DMS 273 treated with DMSO at 0.1 percent for 48 hours (cell line): ENCODE results near the gene DOK4.
A peak's percentile ranks its signal among the peaks of the same experiment; 100 is the strongest.

Experiments
- DNase-seq: peaks from one replicate; lab custom pipeline; 2025; lab: John Stamatoyannopoulos, UW

Gene DOK4

DNA sequence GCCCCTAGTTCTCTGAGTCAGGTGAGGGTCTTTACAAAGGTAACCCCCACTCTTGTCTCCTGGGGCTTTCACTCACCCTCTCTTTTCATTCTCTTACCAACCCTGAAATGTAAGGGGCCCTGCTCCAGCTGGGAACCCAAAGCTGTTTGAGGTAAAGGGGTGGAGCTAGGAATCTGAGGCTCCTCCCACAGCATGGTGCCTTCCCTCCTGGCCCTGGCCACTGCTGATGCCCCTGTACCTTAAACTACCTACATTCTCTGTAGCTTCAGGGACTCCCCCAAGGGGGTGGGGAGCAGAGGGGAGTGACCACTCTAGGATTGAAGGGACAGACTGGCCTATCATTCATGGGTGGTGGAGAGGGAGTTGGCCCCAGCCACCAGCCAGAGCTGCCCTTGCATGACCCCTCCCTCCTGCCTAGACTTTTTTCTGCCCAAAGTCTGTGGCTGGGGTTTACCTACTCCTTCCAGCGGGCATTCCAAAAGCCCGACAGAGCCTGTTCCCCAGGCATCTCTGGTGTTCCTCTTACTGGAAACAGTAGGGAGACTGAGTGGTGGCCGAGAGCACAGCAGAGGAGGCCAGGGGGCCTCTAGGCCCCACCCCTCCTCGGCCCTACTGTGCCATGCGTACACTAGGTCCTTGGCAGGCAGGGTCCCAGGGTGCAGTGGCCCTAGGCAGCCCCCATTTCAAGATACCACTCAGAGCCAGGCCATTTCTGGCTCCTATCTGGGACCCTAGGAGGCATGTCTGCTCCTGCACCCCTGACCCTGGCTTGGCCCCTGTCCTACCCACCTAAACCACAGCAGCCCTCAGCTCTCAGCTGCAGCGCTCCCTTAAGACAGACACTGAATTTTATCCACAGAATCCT, 9.5 kb downstream of the DOK4 start:
- no peak for DNase-seq

DNA sequence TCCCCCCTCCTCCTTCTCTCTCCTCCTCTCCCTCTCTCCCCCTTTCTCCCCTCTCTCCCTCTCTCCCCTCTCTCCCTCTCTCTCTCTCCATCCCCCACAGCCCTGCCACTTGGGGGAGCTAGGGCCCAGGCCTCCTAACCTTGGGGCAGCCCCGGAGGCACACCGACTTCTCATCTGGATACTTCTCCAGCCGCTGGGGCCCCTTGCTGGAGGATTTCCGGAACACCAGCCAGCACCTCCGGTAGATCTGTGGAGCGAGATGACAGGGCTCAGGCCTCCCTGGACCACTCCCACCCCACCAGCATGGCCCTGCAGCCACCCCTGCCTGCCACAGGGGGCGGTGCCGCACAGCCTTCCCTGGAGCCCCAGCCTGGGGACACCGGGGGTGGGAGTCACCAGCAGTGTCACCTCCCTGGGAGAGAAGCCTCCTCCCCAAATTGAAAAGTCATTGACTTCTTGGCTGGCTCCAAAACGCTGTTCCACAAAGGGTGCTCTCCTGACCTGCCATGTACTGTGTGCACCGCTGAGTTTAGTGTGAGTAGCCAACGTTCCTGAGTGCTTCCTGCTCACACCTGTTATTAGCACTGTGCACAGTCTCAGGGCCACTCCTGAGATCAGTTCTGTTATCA, 10.5 kb downstream of the DOK4 start:
- DNase-seq = peak; percentile 12

DNA sequence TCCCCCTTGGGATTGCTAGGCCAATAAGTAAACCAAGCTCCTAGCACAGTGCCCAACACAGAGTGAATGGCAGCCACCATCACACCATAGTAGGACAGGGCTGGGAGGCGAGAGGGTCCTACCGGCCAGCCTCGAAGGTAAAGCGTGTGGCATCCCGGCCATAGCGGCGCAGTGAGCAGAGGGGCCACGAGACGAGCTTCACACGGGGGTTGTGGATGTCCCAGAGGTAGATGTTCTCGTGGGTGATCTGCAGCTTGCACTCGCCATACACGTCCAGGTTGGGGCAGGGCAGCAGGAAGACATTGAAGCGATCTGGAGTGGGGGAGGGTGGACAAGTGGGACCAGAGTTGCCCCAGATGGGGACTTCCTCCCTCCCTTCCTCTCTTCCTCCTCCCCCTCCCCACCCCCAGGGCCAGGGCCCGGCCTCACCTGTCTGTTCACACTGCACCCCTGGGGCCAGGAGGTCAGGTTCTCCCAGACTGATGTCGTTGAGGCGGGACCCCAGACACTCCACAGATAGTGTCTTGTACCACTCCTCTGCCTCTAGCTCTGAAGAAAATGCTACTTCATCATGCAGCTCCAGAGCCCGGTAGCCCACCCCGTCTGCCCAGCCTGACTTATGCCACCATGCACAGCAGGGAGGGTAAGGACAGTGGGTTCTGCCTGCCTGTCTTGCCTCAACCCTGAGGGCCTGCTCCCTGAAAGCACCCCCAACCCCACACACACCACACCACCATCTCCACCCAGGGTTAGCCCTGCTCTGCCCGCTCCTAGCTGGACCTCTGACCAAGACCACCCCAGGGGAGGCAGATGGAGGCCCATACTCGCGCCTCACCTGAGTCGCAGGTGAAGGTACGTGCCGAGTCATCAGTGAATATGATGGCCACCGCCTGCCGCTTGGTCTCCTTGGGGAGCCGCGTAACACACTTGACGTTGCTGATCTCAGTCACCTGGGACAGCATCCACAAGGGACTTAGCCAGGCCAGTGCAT, 11.3 kb downstream of the DOK4 start:
- no peak for DNase-seq

DNA sequence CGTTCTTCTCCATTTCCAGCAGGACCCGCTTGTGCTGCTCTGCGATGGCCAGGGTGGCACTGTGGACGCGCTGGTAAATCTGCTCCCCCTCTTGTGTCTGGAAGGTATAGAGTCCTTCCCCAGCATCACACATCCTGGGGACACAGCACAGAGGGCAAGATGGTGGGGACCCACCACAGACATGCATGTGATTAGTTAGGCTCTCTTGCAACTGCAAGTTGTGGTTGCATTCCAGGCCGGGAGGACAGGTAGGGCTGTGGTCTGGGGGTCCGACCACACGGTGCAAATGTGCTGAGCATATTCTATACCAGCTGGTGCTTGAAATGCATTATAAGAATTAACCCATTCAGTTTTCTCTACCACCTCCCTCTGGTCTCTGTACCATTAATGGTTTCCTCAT, 12.4 kb downstream of the DOK4 start:
- no peak for DNase-seq

DNA sequence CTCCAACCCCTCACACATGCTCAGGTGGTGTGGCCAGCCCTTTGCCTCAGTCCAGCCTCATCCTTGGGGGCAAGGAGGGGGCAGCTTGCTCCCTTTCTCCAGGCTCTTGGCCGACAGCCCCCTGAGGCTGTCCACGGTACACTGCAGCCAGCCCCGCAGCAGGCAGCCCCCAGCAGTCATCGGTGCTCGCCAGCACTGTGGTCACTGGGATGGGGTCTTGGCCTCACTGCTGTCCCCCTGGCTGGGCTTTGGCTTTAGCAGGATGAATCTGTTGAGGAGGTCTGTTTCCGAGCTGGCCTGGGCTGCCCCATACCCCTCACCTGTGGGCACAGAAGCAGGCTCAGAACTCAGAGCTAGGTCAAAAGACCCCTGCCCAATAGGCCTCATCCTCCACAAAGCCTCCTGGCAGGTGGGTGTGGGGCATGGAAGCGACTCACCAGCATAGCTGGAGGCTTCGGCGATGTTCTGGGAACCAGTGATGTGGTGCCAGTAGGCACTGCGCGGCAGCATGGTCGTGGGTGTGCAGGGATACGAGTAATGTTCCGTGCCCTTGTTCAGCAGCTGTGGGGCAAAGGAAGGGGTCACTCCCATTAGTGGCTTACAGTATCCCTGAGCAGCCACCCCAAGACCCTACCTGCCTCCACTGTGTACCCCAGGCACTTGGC, 13.0 kb downstream of the DOK4 start:
- DNase-seq = no peak

DNA sequence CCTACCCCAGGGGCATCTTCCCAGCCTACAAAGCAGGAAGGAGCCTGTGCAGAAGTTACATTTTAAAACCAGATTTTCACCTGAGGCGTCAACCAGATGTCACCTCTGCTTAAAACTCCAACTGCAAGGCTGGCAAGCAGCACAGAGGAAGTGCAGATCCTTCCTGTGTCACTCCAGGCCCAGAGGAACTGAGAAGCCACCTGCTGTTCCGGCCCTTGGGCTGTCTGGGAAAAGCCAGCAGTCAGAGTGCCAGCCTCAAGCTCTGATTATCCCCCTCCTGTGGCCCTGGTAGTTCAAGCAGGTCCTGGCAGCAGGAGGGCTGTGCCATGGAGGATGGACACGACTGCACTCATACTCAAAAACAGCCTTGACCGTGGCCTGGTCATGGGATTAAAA, 13.6 kb downstream of the DOK4 start:
- DNase-seq = no peak

DNA sequence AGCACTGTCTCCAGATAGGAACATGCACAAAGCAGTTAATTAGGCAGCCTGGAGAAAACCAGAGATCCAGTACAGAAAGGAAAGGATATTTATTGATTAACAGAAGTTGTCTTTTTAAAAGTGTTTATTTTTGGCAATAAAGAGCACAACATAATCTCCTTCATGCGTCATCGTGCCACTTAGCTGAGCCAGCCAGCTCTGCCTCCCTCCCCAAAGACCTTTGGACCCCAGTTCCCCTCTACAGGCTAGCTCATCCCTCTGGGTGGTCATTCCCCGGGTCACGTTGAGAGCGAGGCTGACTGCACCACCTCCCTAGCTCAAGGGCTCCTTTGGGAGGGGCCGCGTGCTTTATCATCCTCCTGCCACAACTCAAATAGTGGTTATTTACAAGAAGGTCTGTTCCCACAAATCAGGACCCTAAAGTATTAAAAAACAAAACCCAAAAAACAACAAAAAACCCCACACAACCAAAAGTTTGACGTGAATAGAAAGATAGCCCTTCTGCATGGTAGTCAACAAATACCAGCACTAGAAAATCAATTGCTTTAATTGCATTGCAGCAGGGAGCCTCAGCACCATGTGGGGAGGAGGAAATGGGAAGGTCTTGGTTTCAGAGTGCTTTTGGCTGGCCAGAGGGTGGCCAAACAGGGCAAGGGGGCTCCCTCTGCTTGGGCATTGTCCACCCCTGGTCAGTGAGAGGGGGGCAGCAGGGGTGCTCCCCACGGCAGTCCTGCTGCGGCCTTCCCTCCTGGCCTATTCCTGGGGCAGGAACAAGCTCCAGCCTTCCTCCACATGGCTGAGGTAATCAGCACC, 14.2 kb downstream of the DOK4 start:
- no peak for DNase-seq

DNA sequence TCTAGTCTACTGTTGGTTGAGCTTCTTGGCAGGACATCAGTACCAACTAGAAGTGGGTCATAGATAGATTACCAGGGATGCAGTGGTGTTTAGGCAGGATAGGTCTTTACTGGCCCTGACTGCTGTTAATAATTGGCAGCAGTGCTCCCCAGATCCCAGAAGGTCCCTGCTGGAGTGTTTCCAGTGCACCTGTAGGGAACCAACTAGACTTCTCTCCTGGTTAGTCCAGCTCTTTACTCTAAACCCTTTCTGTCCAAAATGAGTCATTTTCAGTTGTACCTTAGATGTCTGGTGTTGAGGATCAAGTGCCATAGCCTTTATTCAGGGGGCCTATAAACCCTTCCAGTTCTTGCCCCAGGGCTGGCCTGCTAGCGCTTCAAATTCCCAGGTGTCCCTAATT, 15.1 kb downstream of the DOK4 start:
- DNase-seq = no peak

DNA sequence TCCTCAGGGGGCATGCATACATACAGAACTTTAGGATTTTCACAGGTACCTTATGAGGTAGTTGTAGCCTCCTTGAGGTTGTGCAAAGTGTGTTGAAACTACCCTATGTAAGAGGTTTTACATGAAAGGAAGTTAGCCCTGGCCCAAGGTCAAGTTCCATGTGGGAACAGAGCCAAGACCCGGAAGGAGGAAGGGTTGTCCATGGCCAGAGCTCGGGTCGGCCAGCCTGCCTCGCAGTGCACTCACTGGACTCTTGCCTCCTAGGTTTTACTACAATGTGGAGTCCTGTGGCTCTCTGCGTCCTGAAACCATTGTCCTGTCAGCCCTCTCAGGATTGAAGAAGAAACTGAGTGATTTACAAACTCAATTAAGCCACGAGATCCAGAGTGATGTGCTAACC, 15.6 kb downstream of the DOK4 start:
- no peak for DNase-seq

DNA sequence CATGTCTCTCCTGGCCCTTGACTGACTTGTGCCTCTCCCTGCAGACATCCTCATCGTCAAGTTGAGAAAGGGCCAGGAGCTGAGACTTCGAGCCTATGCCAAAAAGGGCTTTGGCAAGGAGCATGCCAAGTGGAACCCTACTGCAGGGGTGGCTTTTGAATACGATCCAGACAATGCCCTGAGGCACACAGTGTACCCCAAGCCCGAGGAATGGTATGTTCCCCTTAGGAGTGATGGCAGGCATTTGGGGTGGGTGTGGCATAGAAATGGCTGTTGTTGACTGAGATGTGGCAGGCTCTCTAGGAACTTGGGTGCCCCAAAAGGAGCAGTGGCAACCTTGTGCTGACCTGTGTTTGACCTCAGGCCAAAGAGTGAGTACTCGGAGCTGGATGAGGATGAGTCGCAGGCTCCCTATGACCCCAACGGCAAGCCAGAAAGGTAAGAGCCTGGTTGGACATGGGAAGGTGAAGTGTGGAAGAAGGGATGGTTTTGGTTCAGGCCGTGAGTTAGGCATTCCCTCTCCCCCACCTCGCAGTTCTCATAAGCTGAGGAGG, 16.3 kb downstream of the DOK4 start:
- no peak for DNase-seq

DNA sequence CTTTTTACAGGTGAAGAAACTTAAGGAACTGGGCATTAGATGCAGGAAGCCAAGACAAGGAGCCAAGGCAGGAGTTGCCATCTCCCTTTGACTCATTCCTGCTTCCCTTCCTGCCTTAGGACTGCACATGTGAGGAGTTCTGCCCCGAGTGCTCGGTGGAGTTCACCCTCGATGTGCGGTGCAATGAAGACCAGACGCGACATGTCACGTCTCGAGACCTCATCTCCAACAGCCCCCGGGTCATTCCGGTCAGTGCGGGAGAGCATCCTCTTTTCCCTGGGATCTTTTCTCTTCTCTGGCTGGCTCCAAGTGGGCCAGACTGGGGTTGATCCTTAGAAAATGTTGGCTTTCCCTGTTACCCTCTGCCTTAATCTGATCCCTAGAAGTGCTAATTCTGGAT, 17.2 kb downstream of the DOK4 start:
- DNase-seq = no peak

DNA sequence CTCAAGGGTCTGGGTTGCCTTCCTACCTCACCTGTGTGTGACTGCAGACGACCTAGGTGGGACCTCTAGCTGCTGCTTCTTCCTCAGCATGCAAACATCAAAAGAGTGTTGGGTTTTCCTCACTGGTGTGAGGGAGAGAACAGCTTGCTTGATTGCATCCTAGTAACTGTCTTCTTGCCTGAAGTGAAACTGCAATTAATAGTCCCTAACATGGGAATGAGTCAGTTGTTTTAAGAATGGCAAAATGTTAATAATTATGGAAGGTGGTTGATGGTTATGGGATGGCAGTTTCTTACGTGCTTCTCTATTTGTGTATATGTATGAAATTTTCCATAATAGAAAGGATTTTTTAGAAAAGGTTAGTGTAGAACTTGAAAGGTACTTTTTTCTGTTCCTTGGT, 17.9 kb downstream of the DOK4 start:
- DNase-seq = no peak

DNA sequence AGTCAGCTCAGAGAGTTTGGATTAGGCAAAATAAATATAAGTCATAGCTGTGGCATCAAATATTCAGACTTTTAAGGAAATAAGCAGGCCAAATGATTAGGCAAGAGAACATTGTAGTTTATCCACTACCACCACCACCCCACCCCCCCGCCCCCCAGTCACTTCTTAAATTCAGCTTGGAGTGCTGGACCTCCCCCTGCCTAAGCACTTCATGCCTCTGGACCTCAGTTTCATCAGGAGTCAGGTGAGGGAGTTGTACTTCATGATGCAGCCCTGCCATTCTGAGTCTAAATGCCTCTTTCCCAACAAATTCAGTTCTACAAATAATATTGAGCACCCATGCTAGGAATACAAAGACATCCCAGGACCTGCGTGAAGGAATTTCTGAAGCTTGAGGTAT, 21.8 kb downstream of the DOK4 start:
- no peak for DNase-seq

DNA sequence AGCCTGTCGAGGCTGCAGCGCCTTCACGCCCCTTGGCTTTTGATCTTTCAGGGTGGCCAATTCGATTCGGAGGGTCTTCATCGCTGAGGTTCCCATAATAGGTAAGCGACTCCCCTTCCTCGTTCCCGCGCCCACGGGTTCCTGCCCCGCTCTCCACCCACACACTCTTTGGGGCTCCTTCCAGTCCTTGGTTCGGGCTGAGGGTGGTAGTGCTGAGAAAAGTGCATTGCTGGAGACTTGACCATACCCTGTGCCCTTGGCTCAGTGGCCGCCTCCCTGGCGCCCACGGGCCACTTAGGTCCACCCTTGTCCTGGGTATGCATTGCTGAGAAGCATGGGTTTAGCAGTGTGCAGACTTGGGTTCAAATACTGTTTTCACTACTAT, 23.3 kb downstream of the DOK4 start:
- no peak for DNase-seq

DNA sequence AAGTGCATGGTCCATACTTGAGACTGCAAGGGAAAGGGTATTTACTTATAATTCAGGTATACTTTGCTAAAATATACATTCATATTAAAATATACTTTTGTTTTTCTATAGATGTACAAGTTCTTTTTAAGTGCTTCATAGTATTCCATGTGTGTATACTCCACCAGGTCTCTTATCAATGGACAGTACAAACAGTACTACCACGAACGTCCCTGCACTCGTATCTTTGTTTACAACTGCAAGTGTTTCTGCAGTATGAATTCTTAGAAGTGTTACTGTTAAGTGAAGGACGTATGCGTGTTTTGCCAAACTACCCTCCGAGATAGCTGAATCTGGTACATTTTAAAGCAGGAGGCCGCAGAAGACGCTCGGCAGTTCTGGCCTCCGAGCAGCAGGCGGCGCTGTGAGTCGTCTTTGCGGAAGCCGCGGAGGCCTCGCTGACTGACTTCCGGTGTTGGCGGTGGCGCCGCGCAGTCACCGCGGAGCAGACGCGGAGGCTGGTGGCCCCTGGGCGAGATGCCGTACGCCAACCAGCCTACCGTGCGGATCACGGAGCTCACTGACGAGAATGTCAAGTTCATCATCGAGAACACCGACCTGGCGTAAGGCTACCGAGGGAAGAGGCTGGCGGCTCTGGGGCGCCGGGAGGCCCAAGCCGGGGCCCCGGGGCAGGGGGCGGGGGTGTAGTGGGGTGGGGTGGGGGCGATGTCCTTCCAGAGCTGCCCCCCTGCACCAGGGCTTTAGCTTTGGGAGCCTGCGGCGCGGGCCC, 23.9 kb downstream of the DOK4 start, which contains the start of gene POLR2C:
Gene POLR2C (plus strand): TSS at position 471 of the 769 bp plus-strand sequence. CDS start 46 bp downstream, at position 517.
- DNase-seq = peak; percentile 42

DNA sequence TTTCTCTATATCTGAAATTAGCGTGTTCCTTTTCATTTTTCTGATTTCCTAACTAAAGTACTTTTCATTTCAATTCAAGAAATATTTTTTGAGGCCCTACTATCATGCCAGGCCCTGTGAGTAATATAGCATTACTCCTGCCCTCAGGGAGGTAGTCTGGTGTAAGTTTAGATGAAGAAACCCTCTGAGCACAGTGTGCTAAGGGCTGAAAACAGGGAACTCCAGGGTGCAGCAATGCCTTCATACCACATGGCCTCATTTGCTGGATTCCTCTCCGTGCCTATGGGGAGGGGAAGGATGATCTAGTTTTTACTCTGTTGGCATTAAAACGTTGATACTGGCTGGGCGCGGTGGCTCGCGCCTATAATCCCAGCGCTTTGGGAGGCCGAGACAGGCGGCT, 34.3 kb downstream of the DOK4 start:
- no peak for DNase-seq

DNA sequence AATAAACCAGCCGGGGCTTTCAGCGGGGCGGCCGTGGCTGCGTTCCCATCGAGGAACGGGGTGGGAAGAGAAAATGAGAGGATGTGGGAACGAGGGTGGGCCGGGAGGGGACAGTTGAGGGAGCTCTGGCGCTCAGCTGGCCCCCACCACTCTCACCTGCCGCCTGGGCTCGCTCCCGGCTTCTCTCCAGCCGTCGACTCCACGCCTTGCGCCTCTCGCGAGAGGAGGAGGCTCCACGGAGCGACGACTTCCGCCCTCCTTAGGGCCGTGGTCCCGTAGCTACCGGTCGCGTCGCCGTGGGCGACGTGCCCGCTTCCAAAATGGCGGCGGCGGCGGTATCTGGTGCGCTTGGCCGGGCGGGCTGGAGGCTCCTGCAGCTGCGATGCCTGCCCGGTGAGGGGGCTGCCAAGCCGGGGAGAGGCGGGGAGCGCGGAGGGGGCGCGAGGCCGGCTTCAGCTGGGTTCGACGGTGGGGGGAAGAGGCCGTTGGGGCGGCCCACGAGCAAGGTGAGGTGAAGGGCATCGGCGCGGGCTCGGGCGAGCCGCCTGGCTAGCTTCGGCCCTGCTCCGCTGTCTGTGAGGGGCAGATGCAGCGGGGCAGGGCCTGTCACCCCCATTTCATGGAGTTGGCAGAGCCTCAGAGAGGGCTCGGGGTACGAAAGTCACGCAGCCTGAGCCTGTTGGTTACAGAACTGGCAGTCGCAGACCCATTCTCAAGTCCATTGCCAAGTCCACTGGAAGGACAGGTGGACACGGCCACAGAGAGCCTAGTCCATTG, 38.9 kb downstream of the DOK4 start, which contains the start of the genes CIAPIN1 and COQ9:
Gene CIAPIN1 (minus strand): TSS at position 200 of the 777 bp plus-strand sequence. CDS start 6,457 bp downstream, outside the sequence.
Gene COQ9 (plus strand): TSS at position 294 of the 777 bp plus-strand sequence. CDS start 27 bp downstream, at position 321.
- DNase-seq = peak; percentile 73

DNA sequence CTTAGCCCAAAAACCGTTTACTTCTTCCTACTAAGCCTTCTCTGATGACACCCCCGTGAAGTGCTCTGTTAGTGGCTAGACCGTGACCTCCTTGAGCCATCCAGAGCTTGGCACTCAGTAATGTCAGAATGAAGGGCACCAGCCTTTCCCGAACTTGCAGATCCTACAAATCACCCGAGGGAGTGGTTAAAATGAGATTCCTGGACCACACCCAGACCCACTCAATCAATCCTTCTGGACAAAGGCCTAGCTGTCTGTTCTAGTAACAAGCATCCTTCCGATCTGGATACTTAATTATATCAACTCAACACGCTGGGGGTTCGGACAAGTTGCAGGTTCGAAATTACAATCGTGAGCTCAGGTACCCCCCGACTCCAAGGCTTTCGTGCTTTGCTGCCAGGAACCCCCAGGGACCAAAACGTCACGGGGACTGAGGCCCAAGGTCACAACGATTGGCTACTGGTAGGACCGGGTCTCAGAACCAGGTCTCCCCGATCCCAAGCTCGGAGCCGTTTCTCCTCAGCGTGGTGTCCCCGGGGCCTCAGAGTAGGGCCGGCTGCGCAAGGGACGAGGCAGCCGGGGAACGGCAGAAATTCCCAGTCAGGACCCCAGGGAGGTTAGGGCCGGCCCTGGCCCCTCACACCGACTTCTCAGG, 39.6 kb downstream of the DOK4 start:
- no peak for DNase-seq
